Brain microvascular endothelial cell (primary cell): ENCODE results near the gene TAS2R14.

Experiments
- DNase-seq: peaks from one replicate; pipeline ENCODE4 v3.0.0-alpha.2; 2020
- H3K27ac ChIP-seq: fragments of 250-450 bp; sonication (Bioruptor Pico); 2 replicates; pipeline ENCODE4 v1.5.1; 2020; ENCODE audit warnings: mild to moderate bottlenecking, moderate library complexity
- H3K27me3 ChIP-seq: fragments of 250-450 bp; sonication (Bioruptor Pico); replicated peaks from 2 replicates; pipeline ENCODE4 v1.5.1; 2020; ENCODE audit warnings: mild to moderate bottlenecking
- H3K36me3 ChIP-seq: fragments of 250-450 bp; sonication (Bioruptor Pico); replicated peaks from 2 replicates; pipeline ENCODE4 v1.5.1; 2020; ENCODE audit warnings: mild to moderate bottlenecking
- H3K4me3 ChIP-seq: 2 replicates; pipeline ENCODE4 v1.5.1; 2011; ENCODE audit warnings: low read depth, mild to moderate bottlenecking, control low read depth, low read length, moderate library complexity
- in situ Hi-C: cut with HindIII; loops from 2 replicates; pipeline ENCODE4 v1.10.0; 2017; ENCODE audit warnings: low sequenced_read_pairs, low pct_ligation_motif_present
- TF ChIP-seq, protein P1 (sequence below): IDR thresholded peaks from 2 replicates; pipeline ENCODE4 v1.5.1; 2011; ENCODE audit warnings: low read depth, mild to moderate bottlenecking, moderate library complexity, low read length, control low read depth, inconsistent platforms; ENCODE audit errors: missing control alignments

Gene TAS2R14

DNA sequence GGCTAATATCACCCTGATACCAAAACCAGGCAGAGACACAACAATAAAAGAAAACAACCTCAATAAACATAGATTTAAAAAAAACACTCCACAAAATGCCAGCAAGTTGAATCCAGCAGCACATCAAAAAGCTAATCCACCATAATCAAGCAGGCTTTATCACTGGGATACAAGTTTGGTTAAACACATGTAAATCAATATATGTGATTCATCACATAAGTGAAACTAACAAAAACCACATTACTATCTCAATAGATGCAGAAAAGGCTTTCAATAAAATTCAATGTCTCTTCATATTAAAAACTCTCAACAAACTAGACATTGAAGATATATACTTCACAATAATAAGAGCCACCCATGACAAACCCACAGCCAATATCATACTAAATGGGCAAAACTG, 17.0 kb upstream of the TAS2R14 start:
- in situ Hi-C loops, result no loop called here
- H3K27ac ChIP-seq, result no peak overlapping the region
- DNase-seq, result no peak
- no peak overlapping the region for H3K4me3 ChIP-seq
- H3K27me3 ChIP-seq, result no peaks in the 10 kb centered on the region
- TF ChIP-seq, protein P1, sequence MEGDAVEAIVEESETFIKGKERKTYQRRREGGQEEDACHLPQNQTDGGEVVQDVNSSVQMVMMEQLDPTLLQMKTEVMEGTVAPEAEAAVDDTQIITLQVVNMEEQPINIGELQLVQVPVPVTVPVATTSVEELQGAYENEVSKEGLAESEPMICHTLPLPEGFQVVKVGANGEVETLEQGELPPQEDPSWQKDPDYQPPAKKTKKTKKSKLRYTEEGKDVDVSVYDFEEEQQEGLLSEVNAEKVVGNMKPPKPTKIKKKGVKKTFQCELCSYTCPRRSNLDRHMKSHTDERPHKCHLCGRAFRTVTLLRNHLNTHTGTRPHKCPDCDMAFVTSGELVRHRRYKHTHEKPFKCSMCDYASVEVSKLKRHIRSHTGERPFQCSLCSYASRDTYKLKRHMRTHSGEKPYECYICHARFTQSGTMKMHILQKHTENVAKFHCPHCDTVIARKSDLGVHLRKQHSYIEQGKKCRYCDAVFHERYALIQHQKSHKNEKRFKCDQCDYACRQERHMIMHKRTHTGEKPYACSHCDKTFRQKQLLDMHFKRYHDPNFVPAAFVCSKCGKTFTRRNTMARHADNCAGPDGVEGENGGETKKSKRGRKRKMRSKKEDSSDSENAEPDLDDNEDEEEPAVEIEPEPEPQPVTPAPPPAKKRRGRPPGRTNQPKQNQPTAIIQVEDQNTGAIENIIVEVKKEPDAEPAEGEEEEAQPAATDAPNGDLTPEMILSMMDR, result no peak
- H3K36me3 ChIP-seq, result no peaks in the 10 kb centered on the region

DNA sequence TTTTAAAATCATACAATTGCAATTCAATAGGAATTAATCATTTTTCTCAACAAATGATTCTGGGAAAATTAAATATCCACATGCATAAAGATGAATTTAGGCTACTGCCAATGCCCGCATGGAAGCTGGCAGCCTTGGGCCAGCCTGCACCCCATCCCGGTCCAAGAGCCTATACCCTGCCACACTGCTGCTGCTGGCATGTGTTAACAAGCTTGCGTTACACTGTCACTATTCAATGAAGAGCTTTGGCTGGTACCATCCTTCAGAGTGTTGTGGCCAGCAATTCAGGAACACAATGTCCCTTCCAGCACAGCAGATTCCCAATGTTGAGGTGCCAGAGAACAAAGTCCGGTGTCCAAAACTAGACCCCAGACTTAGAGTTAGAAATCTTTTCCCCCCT, 13.6 kb upstream of the TAS2R14 start:
- Histone ChIP-seq H3K4me3 (no peak overlapping the region), H3K36me3 (no peaks in the 10 kb centered on the region), H3K27ac (no peak overlapping the region), H3K27me3 (no peaks in the 10 kb centered on the region)
- DNase-seq, result no peak
- in situ Hi-C loops, result no loop called here
- TF ChIP-seq, protein P1, result no peak

DNA sequence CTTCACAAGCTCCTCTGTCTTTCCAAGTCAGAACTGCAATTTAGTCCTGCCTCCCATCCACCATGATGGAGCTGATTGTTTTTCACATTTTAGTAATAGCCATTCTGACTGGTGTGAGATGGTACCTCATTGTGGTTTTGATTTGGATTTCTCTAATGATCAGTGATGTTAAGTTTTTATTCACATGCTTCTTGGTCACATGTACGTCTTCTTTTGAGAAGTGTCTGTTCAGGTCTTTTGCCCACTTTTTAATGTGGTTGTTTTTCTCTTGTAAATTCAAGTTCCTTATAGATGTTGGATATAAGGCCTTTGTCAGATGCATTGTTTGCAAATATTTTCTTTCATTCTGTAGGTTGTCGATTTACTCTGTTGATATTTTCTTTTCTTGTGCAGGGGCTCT, 4.1 kb upstream of the TAS2R14 start:
- DNase-seq, result no peak
- no peak overlapping the region for H3K27ac ChIP-seq

DNA sequence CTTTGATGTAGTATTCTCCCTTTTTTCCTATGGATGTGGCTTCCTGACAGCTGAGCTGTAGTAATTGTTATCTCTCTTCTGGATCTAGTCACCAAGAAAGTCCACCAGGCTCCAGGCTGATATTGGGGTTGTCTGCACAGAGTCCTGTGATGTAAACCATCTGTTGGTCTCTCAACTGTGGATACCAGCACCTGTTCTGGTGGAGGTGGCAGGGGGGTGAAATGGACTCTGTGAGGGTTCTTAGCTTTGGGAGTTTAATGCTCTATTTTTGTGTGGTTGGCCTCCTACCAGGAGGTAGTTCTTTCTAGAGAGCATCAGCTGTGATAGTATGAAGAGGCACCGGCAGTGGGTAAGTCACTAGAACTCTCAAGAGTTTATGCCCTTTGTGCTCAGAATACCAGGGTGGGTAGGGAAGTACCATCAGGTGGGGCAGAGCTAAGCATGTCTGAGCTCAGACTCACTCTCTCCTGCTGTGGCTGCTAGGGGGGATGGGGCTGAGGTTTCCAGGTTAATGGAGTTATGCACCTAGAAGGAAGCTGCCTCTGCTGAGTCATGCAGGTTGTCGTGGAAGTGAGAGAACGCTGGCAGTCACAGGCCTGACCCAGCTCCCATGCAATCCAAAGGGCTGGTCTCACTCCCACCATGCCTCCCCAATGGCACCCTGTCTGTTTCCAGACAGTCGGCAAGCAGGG, 3.0 kb upstream of the TAS2R14 start:
- in situ Hi-C loops, result no loop called here
- TF ChIP-seq, protein P1, result no peak
- DNase-seq, result no peak
- Histone ChIP-seq H3K4me3 (no peak overlapping the region), H3K36me3 (no peaks in the 10 kb centered on the region), H3K27ac (no peak overlapping the region), H3K27me3 (no peaks in the 10 kb centered on the region)

More for the DNA sequence above, 4.1 kb upstream of the TAS2R14 start:
- H3K36me3 ChIP-seq, result no peaks in the 10 kb centered on the region
- no peaks in the 10 kb centered on the region for H3K27me3 ChIP-seq
- H3K4me3 ChIP-seq, result no peak overlapping the region
- TF ChIP-seq, protein P1, result no peak
- in situ Hi-C loops, result no loop called here

DNA sequence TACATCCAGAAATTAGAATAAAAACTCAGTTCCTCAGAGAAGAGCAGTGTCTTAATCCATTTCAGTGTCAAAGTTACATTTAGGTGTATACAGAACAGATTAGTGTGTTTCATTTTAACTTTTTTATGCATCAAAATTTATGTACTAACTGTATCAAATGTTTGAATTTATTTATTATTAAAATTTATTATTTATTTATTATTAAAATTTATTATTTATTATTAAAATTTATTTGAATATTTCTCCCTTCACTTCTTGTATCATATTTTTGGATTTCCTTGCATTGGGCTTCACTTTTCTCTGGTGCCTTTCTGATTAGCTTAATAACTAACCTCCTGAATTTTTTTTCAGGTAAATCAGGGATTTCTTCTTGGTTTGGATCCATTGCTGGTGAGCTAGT, 2.3 kb upstream of the TAS2R14 start:
- DNase-seq, result no peak
- in situ Hi-C loops, result no loop called here
- Histone ChIP-seq H3K27ac (no peak overlapping the region), H3K36me3 (no peaks in the 10 kb centered on the region), H3K27me3 (no peaks in the 10 kb centered on the region), H3K4me3 (no peak overlapping the region)
- TF ChIP-seq, protein P1, result no peak

DNA sequence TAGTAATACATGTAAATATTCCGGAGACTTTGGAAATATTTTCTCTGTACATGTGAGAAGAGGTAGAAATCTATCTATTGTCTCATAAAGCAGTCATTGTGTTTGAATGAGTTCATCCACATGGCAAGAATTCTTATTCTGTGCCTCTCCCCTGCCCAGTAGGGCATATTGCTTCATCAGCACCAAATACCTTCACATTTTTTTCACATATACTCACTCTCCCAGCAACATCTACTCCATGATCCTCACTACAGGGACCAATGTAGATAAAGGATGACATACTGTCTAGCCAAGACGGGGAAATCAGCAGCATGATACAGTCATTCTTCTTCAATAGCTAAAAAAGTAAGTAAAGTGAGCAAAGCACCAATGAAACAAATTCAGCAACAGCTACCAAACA, 1.3 kb upstream of the TAS2R14 start:
- Histone ChIP-seq H3K27ac (peak overlapping the region; percentile 83), H3K27me3 (no peaks in the 10 kb centered on the region), H3K4me3 (no peak overlapping the region), H3K36me3 (no peaks in the 10 kb centered on the region)
- peak; percentile 92 for DNase-seq
- TF ChIP-seq, protein P1, result no peak
- in situ Hi-C loops, result no loop called here
